ENCODE results near the gene UPK2.

DNA sequence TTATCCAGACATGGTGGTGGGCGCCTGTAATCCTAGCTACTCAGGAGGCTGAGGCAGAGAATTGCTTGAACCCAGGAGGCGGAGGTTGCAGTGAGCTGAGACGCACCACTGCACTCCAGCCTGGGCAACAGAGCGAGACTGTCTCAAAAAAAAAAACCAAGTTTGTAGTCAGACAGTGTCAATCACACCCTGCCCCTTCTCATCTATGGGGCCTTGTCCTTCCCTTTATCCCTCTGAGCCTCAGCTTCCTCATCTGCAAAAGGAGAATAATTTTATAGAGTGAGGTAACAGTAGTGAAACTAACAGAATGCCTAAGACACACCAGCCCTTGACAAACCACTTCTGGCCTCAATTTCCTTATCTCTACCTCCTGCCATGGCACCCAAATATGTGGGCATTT, 41.1 kb upstream of the UPK2 start:
- TF ChIP-seq GATA2 (IDR thresholded peaks at IDR 0.05; ENCODE audit: low read depth, low read length), result no peak
- no peak for TF ChIP-seq GATA3 (IDR thresholded peaks at IDR 0.05; ENCODE audit: low read depth, low read length)

All from SH-SY5Y (cell line).